Kidney (tissue), 22 donors: ENCODE measurements around the gene HSPB7. TPM values are rescaled to one million over a fixed set of nuclear protein-coding genes. Genes with fewer than 3 reads are reported as not detected.

Source experiments
- DNase-seq, 5 donors: peaks; one replicate each; pipeline ENCODE4 v3.0.0-alpha.2; 2013 to 2020
- FAIRE-seq: peaks from 2 replicates; lab custom pipeline; 2012; peaks lifted over from hg19 to GRCh38; lab: Jason Lieb, UNC
- H3K27ac ChIP-seq, 2 donors: one replicate each; pipeline ENCODE4 v1.7.0; 2013; ENCODE audit warnings: low read depth in 2 of 2, low read length in 2 of 2, inconsistent platforms in 1 of 2
- H3K27me3 ChIP-seq: one replicate; pipeline ENCODE4 v1.7.1; 2013; ENCODE audit warnings: low read length, inconsistent platforms; ENCODE audit not compliant: control insufficient read depth, insufficient read depth
- H3K36me3 ChIP-seq, 3 donors: one replicate each; pipeline versions ENCODE4 v1.7.0 to v1.7.1; 2013; ENCODE audit warnings: low read length in 3 of 3, control low read depth in 1 of 3, inconsistent platforms in 1 of 3; ENCODE audit not compliant: insufficient read depth in 3 of 3, control insufficient read depth in 2 of 3
- H3K4me1 ChIP-seq, 3 donors: one replicate each; pipeline versions ENCODE4 v1.7.0 to v1.7.1; 2013; ENCODE audit warnings: low read length in 3 of 3, inconsistent platforms in 1 of 3, low read depth in 1 of 3; ENCODE audit not compliant: control insufficient read depth in 2 of 3, insufficient read depth in 2 of 3
- H3K4me3 ChIP-seq, 3 donors: one replicate each; pipeline versions ENCODE4 v1.7.0 to v1.8.1; 2013; ENCODE audit warnings: low read length in 3 of 3, control low read depth in 1 of 3, inconsistent platforms in 1 of 3
- H3K9ac ChIP-seq, 3 donors: one replicate each; pipeline versions ENCODE4 v1.7.0 to v1.7.1; 2013; ENCODE audit warnings: low read length in 3 of 3, control low read depth in 1 of 3, inconsistent platforms in 1 of 3
- H3K9me3 ChIP-seq, 3 donors: one replicate each; pipeline versions ENCODE4 v1.7.0 to v1.7.1; 2013; ENCODE audit warnings: low read length in 3 of 3, control low read depth in 1 of 3, inconsistent platforms in 1 of 3; ENCODE audit not compliant: control insufficient read depth in 2 of 3, insufficient read depth in 1 of 3
- CTCF ChIP-seq: IDR thresholded peaks from 3 replicates; pipeline ENCODE4 v1.5.1; 2012; ENCODE audit warnings: mild to moderate bottlenecking, moderate library complexity, borderline replicate concordance; ENCODE audit not compliant: insufficient read depth; ENCODE audit errors: extremely low read depth
- intact Hi-C: fragments of 100-400 bp; cut with DNase I; formaldehyde crosslinking; loops from one replicate; pipeline ENCODE4 v1.11.1; 2022
- long read RNA-seq, 10 donors: library from polyadenylated mRNA in 1 of 10; unstranded in 1 of 10; transcript quantifications; one replicate each; pipeline ENCODE4 v2.0.0 and lab custom pipeline, GENCODE V29; 2021 to 2026
- polyA plus RNA-seq: library from polyadenylated mRNA; stranded (reverse); fragments of 350-450 nt; fragmentation: Illumina TruSeq; extraction: RNeasy Lipid Tissue Mini Kit (QIAGEN cat#74804); gene quantifications from one replicate; pipeline ENCODE4 v1.2.3, GENCODE V29; 2014; ENCODE audit warnings: low read depth, low replicate concordance; ENCODE audit not compliant: insufficient read depth
- total RNA-seq: library from RNA; stranded (reverse); fragmentation: NEBNext Ultra II Directional; extraction: Animal tissue kit (Norgen Biotek cat#: 25700); gene quantifications from one replicate; pipeline ENCODE4 v1.2.1, GENCODE V29; 2021
- donor health status: control.
- donor health status: control.
- donor health status: control.
- donor health status: control.
- donor health status: control.
- donor health status: DM: yes; HTN: yes; CAD: no.
- donor health status: Normal renal cell carcinoma (clear cell type).

HSPB7 gene
- total RNA-seq, result 29.1 TPM
- polyA plus RNA-seq, result 17.0 TPM
- long read RNA-seq, donor 1, partial matches to known transcripts, result 0 of 1 reads
- long read RNA-seq, donor 1, other reads (novel, unspliced or antisense), result 0 of 1 reads
- long read RNA-seq, donor 2, partial matches to known transcripts, result 0 of 1 reads
- long read RNA-seq, donor 2, other reads (novel, unspliced or antisense), result 0 of 1 reads
- long read RNA-seq, donor 3, result 0 reads
- long read RNA-seq, donor 4, result 0 reads
- long read RNA-seq, donor 5, result 0 reads
- long read RNA-seq, donor 6, partial matches to known transcripts, result 0 of 3 reads
- long read RNA-seq, donor 6, other reads (novel, unspliced or antisense), result 0 of 3 reads
- long read RNA-seq, donor 7, partial matches to known transcripts, result 0 of 16 reads
- long read RNA-seq, donor 7, other reads (novel, unspliced or antisense), result 9 of 16 reads
- long read RNA-seq, donor 8, result 0 reads
- long read RNA-seq, donor 9, result 0 reads
- long read RNA-seq, donor 10, partial matches to known transcripts, result 5 of 5 reads
- long read RNA-seq, donor 10, other reads (novel, unspliced or antisense), result 0 of 5 reads

GRCh38 chr1:16017461-16018303 lies at the start of gene HSPB7:
TSS of gene HSPB7 (minus strand) at chr1:16018043. CDS start at chr1:16017963, 80 bp downstream.
- no peak for TF ChIP-seq CTCF
- intact Hi-C loops, result no loop called here
- DNase-seq (peak; percentile 57 to 93 (median 73)), FAIRE-seq (no peak)
- Histone ChIP-seq H3K27me3 (no peaks in the 10 kb centered on the region), H3K36me3 (no peaks in the 10 kb centered on the region), H3K9ac (peak within 1 kb of the TSS in 2 of 3 donors; percentile 61 to 68), H3K9me3 (no peaks in the 10 kb centered on the region), H3K4me3 (no peak within 1 kb of the TSS), H3K4me1 (peaks cover 0 to 40% (median 10%) of the 10 kb centered on the region in 3 donors), H3K27ac (peak within 1 kb of the TSS; percentile 83 to 95)

GRCh38 chr1:16067127-16067768 lies 49.4 kb upstream of the HSPB7 start:
- intact Hi-C loops, result no loop called here

More at GRCh38 chr1:16067127-16067768, 49.4 kb upstream of the HSPB7 start:
- H3K4me3 ChIP-seq, result no peak overlapping the region
- H3K36me3 ChIP-seq, result no peaks in the 10 kb centered on the region
- H3K9ac ChIP-seq, result peak overlapping the region in 1 of 3 donors; percentile 42
- FAIRE-seq (no peak), DNase-seq (peak; percentile 88 to 93 (median 90))
- TF ChIP-seq CTCF, result no peak
- H3K9me3 ChIP-seq, result no peaks in the 10 kb centered on the region
- peaks cover 0 to 28% (median 26%) of the 10 kb centered on the region in 3 donors for H3K4me1 ChIP-seq
- no peaks in the 10 kb centered on the region for H3K27me3 ChIP-seq
- H3K27ac ChIP-seq, result peak overlapping the region; percentile 11 to 60
